Endothelial cell (in vitro differentiated cells): ENCODE data around the gene LDLRAP1. TPM values are rescaled to one million over a fixed set of nuclear protein-coding genes. Genes with fewer than 3 reads are reported as not detected.

Experiments used
- DNase-seq: peaks from one replicate; pipeline ENCODE4 v3.0.0; 2021; ENCODE audit warnings: low spot score
- H3K27ac Mint-ChIP-seq: one replicate; pipeline ENCODE4 v1.8.0; 2021; ENCODE audit warnings: mixed read lengths, inconsistent platforms; ENCODE audit not compliant: unreplicated experiment
- H3K27me3 Mint-ChIP-seq: one replicate; pipeline ENCODE4 v1.8.0; 2021; ENCODE audit warnings: mild to moderate bottlenecking, moderate library complexity, mixed read lengths, inconsistent platforms; ENCODE audit not compliant: unreplicated experiment
- H3K36me3 Mint-ChIP-seq: one replicate; pipeline ENCODE4 v1.8.0; 2021; ENCODE audit warnings: mild to moderate bottlenecking, low read depth, mixed read lengths, inconsistent platforms; ENCODE audit not compliant: unreplicated experiment
- H3K4me1 Mint-ChIP-seq: one replicate; pipeline ENCODE4 v1.8.0; 2021; ENCODE audit warnings: mild to moderate bottlenecking, mixed read lengths, inconsistent platforms; ENCODE audit not compliant: unreplicated experiment
- H3K4me3 Mint-ChIP-seq: one replicate; pipeline ENCODE4 v1.8.0; 2021; ENCODE audit warnings: mild to moderate bottlenecking, mixed read lengths, inconsistent platforms; ENCODE audit not compliant: unreplicated experiment
- H3K9me3 Mint-ChIP-seq: one replicate; pipeline ENCODE4 v1.8.0; 2021; ENCODE audit warnings: mixed read lengths, inconsistent platforms; ENCODE audit not compliant: unreplicated experiment
- CTCF ChIP-seq: fragments of 200-600 bp; sonication (generic); IDR thresholded peaks from one replicate; pipeline ENCODE4 v1.5.0; 2021; ENCODE audit warnings: antibody characterized with exemption; ENCODE audit not compliant: unreplicated experiment
- total RNA-seq: library from RNA; stranded (reverse); fragmentation: NEBNext Ultra II Directional; extraction: Animal tissue kit (Norgen Biotek cat#: 25700); gene quantifications from one replicate; pipeline ENCODE4 v1.2.1, GENCODE V29; 2021; ENCODE audit not compliant: unreplicated experiment

Gene LDLRAP1
- total RNA-seq, 1 donor from 2014 or later, result 23.5 TPM

DNA sequence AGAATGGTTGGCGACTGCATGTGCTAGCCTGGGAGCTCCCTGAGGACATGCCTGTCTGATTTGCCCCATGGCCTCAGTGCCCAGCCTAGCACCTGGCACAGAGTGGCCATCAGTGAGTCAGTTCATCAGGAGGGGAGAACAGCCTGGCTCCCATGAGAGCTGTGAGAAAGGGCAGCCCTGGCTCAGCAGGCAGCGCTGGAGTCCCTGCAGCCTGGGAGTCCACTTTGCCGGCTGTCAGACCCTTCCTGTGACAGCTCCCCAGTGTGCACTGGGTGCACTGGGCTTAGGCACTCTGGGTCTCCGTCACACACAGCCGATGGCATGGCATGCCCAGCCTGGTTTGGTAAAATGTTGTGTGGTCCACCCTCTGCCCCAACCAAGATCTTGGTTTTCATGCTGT is 28.7 kb downstream of the LDLRAP1 start:
- no peak for DNase-seq
- no peak for TF ChIP-seq CTCF
- H3K4me1 Mint-ChIP-seq, result peaks cover 8% of the 10 kb centered on the region
- no peaks in the 10 kb centered on the region for H3K36me3 Mint-ChIP-seq
- no peak overlapping the region for H3K27ac Mint-ChIP-seq
- no peaks in the 10 kb centered on the region for H3K9me3 Mint-ChIP-seq
- H3K4me3 Mint-ChIP-seq, result no peak overlapping the region
- peaks cover 14% of the 10 kb centered on the region for H3K27me3 Mint-ChIP-seq

- peak; percentile 74 for DNase-seq
- TF ChIP-seq CTCF, result peak; percentile 78
- peaks cover 12% of the 10 kb centered on the region for H3K27me3 Mint-ChIP-seq
- no peaks in the 10 kb centered on the region for H3K9me3 Mint-ChIP-seq
- H3K4me1 Mint-ChIP-seq, result peaks cover 4% of the 10 kb centered on the region
- H3K4me3 Mint-ChIP-seq, result no peak overlapping the region
- H3K27ac Mint-ChIP-seq, result no peak overlapping the region
- H3K36me3 Mint-ChIP-seq, result no peaks in the 10 kb centered on the region
Measured at GRCh38 chr1:25572708-25573590, 29.5 kb downstream of the LDLRAP1 start.

GRCh38 chr1:25573591-25573930 is 30.2 kb downstream of the LDLRAP1 start:
- H3K27me3 Mint-ChIP-seq, result peaks cover 8% of the 10 kb centered on the region
- H3K4me1 Mint-ChIP-seq, result no peaks in the 10 kb centered on the region
- H3K4me3 Mint-ChIP-seq, result no peak overlapping the region
- no peaks in the 10 kb centered on the region for H3K36me3 Mint-ChIP-seq
- H3K9me3 Mint-ChIP-seq, result no peaks in the 10 kb centered on the region
- H3K27ac Mint-ChIP-seq, result no peak overlapping the region
- no peak for TF ChIP-seq CTCF
- DNase-seq, result no peak

DNA sequence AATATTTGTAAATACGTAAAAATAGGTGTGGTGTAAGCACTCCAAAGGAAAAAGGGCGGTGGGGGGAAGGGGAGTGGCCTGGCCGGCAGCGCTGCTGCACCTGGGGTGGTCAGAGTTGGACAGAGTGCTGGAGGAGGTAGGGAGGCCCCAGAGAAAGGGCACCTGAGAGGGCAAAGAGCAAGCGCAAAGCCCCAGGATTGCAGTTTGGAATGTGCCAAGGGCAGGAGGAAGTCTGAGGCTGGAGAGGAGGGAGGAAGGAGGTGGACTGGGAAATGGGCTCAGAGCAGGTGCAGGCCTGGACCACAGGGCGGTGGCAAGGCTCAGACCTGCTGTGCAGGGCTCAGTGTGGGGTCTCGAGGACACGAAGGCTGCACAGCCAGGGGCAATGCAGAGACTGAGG is 30.6 kb downstream of the LDLRAP1 start:
- H3K36me3 Mint-ChIP-seq, result no peaks in the 10 kb centered on the region

More for the DNA sequence above, 30.6 kb downstream of the LDLRAP1 start:
- TF ChIP-seq CTCF, result no peak
- peaks cover 10% of the 10 kb centered on the region for H3K27me3 Mint-ChIP-seq
- H3K4me3 Mint-ChIP-seq, result no peak overlapping the region
- no peaks in the 10 kb centered on the region for H3K9me3 Mint-ChIP-seq
- DNase-seq, result no peak
- H3K27ac Mint-ChIP-seq, result no peak overlapping the region
- no peaks in the 10 kb centered on the region for H3K4me1 Mint-ChIP-seq
